OCI-LY1 (cell line): ENCODE data around the gene SIGLEC6.

Source experiments
- H2AFZ ChIP-seq: fragments of 200-600 bp; sonication (generic), shearing (Covaris generic); 2 replicates; pipeline ENCODE4 v1.6.0; 2014; ENCODE audit warnings: antibody characterized with exemption, mild to moderate bottlenecking, low read length
- H3F3A ChIP-seq: fragments of 200-600 bp; sonication (generic), shearing (Covaris generic); 2 replicates; pipeline ENCODE4 v1.6.0; 2014; ENCODE audit warnings: mild to moderate bottlenecking, antibody characterized with exemption, low read length, moderate library complexity; ENCODE audit not compliant: insufficient read depth
- H3K27ac ChIP-seq: fragments of 200-600 bp; sonication (generic); 2 replicates; pipeline ENCODE4 v1.5.1; 2014; ENCODE audit warnings: low read length, mixed run types, mild to moderate bottlenecking, low read depth; ENCODE audit not compliant: poor library complexity, severe bottlenecking
- H3K27me3 ChIP-seq: fragments of 200-600 bp; sonication (generic); 2 replicates; pipeline ENCODE4 v1.6.0; 2014; ENCODE audit warnings: antibody characterized with exemption, mild to moderate bottlenecking, low read length, moderate library complexity; ENCODE audit not compliant: insufficient read depth
- H3K36me3 ChIP-seq: fragments of 200-600 bp; sonication (generic); 2 replicates; pipeline ENCODE4 v1.6.1; 2014; ENCODE audit warnings: mild to moderate bottlenecking, antibody characterized with exemption, low read length, moderate library complexity, mixed read lengths; ENCODE audit not compliant: insufficient read depth
- H3K4me1 ChIP-seq: fragments of 200-600 bp; sonication (generic); 2 replicates; pipeline ENCODE4 v1.5.1; 2014; ENCODE audit warnings: mild to moderate bottlenecking, low read length, moderate library complexity; ENCODE audit not compliant: insufficient read depth, severe bottlenecking
- H3K4me2 ChIP-seq: fragments of 200-600 bp; sonication (generic), shearing (Covaris generic); 2 replicates; pipeline ENCODE4 v1.6.1; 2014; ENCODE audit warnings: low read length
- H3K4me3 ChIP-seq: fragments of 200-600 bp; sonication (generic); 2 replicates; pipeline ENCODE4 v1.5.1; 2014; ENCODE audit warnings: low read length, low read depth, mild to moderate bottlenecking, mixed read lengths; ENCODE audit not compliant: poor library complexity, severe bottlenecking
- H3K79me2 ChIP-seq: fragments of 200-600 bp; shearing (Covaris generic); 2 replicates; pipeline ENCODE4 v1.6.1; 2016; ENCODE audit warnings: mixed run types, low read length, mixed read lengths; ENCODE audit not compliant: insufficient read depth
- H3K9ac ChIP-seq: fragments of 200-600 bp; sonication (generic), shearing (Covaris generic); 2 replicates; pipeline ENCODE4 v1.6.1; 2014; ENCODE audit warnings: mild to moderate bottlenecking, low read length, mixed read lengths
- H3K9me2 ChIP-seq: fragments of 200-600 bp; sonication (generic), shearing (Covaris generic); 2 replicates; pipeline ENCODE4 v1.6.1; 2014; ENCODE audit warnings: low read depth, mild to moderate bottlenecking, low read length, mixed read lengths
- H3K9me3 ChIP-seq: fragments of 200-600 bp; shearing (Covaris generic); 2 replicates; pipeline ENCODE4 v1.6.1; 2014; ENCODE audit warnings: low read length, mixed read lengths
- H4K20me1 ChIP-seq: fragments of 200-600 bp; sonication (generic), shearing (Covaris generic); 2 replicates; pipeline ENCODE4 v1.6.0; 2016; ENCODE audit warnings: mild to moderate bottlenecking, low read length; ENCODE audit not compliant: insufficient read depth
- EZH2 ChIP-seq: fragments of 200-600 bp; sonication (generic), shearing (Covaris generic); IDR thresholded peaks from 2 replicates; pipeline ENCODE4 v1.8.0; 2017; ENCODE audit warnings: borderline replicate concordance, mixed run types, mild to moderate bottlenecking, antibody characterized with exemption, low read length, moderate library complexity, mixed read lengths
- TF ChIP-seq, protein P1 (sequence below): fragments of 200-600 bp; sonication (generic), shearing (Covaris generic); IDR thresholded peaks from 2 replicates; pipeline ENCODE4 v1.5.1; 2017; ENCODE audit warnings: mild to moderate bottlenecking, antibody characterized with exemption, low read length, moderate library complexity, mixed read lengths

Gene SIGLEC6

GRCh38 chr19:51505904-51506303, 25.6 kb downstream of the SIGLEC6 start:
- TF ChIP-seq, protein P1, sequence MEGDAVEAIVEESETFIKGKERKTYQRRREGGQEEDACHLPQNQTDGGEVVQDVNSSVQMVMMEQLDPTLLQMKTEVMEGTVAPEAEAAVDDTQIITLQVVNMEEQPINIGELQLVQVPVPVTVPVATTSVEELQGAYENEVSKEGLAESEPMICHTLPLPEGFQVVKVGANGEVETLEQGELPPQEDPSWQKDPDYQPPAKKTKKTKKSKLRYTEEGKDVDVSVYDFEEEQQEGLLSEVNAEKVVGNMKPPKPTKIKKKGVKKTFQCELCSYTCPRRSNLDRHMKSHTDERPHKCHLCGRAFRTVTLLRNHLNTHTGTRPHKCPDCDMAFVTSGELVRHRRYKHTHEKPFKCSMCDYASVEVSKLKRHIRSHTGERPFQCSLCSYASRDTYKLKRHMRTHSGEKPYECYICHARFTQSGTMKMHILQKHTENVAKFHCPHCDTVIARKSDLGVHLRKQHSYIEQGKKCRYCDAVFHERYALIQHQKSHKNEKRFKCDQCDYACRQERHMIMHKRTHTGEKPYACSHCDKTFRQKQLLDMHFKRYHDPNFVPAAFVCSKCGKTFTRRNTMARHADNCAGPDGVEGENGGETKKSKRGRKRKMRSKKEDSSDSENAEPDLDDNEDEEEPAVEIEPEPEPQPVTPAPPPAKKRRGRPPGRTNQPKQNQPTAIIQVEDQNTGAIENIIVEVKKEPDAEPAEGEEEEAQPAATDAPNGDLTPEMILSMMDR: no peak
- TF ChIP-seq EZH2: no peak
- Histone ChIP-seq H3K4me1 (no peaks in the 10 kb centered on the region), H3K79me2 (no peaks in the 10 kb centered on the region), H3K27me3 (no peaks in the 10 kb centered on the region), H3K9ac (no peak overlapping the region), H3K4me3 (no peak overlapping the region), H4K20me1 (no peaks in the 10 kb centered on the region), H2AFZ (no peak overlapping the region), H3K9me2 (no peaks in the 10 kb centered on the region), H3K9me3 (no peaks in the 10 kb centered on the region), H3F3A (no peaks in the 10 kb centered on the region), H3K27ac (no peak overlapping the region), H3K36me3 (no peaks in the 10 kb centered on the region), H3K4me2 (no peak overlapping the region)

DNA sequence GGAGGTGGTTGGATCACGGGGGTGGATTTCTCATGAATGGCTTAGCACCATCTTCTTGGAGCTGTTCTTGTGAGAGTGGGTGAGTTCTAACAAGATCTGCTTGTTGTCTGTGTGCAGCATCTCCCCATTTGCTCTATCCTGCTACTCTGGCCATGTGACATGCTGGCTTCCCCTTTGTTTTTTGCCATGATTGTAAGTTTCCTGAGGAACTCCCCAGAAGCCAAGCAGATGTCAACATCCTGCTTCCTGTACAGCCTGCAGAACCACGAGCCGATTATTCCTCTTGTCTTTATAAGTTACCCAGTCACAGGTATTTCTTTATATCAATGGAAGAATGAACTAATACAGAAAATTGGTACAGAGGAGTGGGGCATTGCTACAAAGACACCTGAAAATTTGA, 27.6 kb downstream of the SIGLEC6 start:
- H3K9me3 ChIP-seq: no peaks in the 10 kb centered on the region
- no peak overlapping the region for H3K4me2 ChIP-seq
- H3K79me2 ChIP-seq: no peaks in the 10 kb centered on the region

GRCh38 chr19:51503286-51503817, 28.1 kb downstream of the SIGLEC6 start:
- Histone ChIP-seq H3K36me3 (no peaks in the 10 kb centered on the region), H3K79me2 (no peaks in the 10 kb centered on the region), H3K4me3 (no peak overlapping the region), H3K9me3 (no peaks in the 10 kb centered on the region), H3F3A (no peaks in the 10 kb centered on the region), H3K9me2 (no peaks in the 10 kb centered on the region), H3K4me1 (no peaks in the 10 kb centered on the region), H3K27ac (no peak overlapping the region), H2AFZ (no peak overlapping the region), H4K20me1 (no peaks in the 10 kb centered on the region), H3K9ac (no peak overlapping the region), H3K27me3 (no peaks in the 10 kb centered on the region), H3K4me2 (no peak overlapping the region)
- no peak for TF ChIP-seq EZH2
- TF ChIP-seq, protein P1: no peak

More for the DNA sequence above, 27.6 kb downstream of the SIGLEC6 start:
- H3K9ac ChIP-seq: no peak overlapping the region
- no peaks in the 10 kb centered on the region for H3F3A ChIP-seq
- no peaks in the 10 kb centered on the region for H3K4me1 ChIP-seq
- H4K20me1 ChIP-seq: no peaks in the 10 kb centered on the region
- no peaks in the 10 kb centered on the region for H3K27me3 ChIP-seq
- no peak overlapping the region for H3K4me3 ChIP-seq
- no peaks in the 10 kb centered on the region for H3K36me3 ChIP-seq
- no peak overlapping the region for H3K27ac ChIP-seq
- TF ChIP-seq, protein P1: no peak
- H3K9me2 ChIP-seq: no peaks in the 10 kb centered on the region
- H2AFZ ChIP-seq: no peak overlapping the region
